SK-N-SH (cell line): ENCODE measurements around the gene CHST11.

Experiments used
- CTCF ChIP-seq: fragments of 200-600 bp; sonication (generic); IDR thresholded peaks from 2 replicates; pipeline ENCODE4 v1.6.1; 2017; ENCODE audit warnings: antibody characterized with exemption, mild to moderate bottlenecking, moderate library complexity
- EZH2phosphoT487 ChIP-seq: fragments of 200-600 bp; sonication (generic); IDR thresholded peaks from 2 replicates; pipeline ENCODE4 v1.6.1; 2017; ENCODE audit warnings: low read depth, mixed run types, mild to moderate bottlenecking, antibody characterized with exemption, moderate library complexity, borderline replicate concordance
- GATA2 ChIP-seq: sonication (generic); formaldehyde crosslinking; IDR thresholded peaks from 2 replicates; pipeline ENCODE4 v1.5.0; 2020; ENCODE audit warnings: mild to moderate bottlenecking, missing genetic modification reagents
- POLR2AphosphoS5 ChIP-seq: IDR thresholded peaks from 2 replicates; pipeline ENCODE4 v1.6.1; 2012; ENCODE audit warnings: low read depth, low read length
- RFX5 ChIP-seq: IDR thresholded peaks from 2 replicates; pipeline ENCODE4 v1.6.1; 2012; ENCODE audit warnings: mild to moderate bottlenecking, improper control_type of control experiment, low read length
- RXRA ChIP-seq: IDR thresholded peaks from 2 replicates; pipeline ENCODE4 v1.4.0; 2012; ENCODE audit warnings: low read depth, mild to moderate bottlenecking, borderline replicate concordance
- SMC3 ChIP-seq: IDR thresholded peaks from 2 replicates; pipeline ENCODE4 v1.6.1; 2012; ENCODE audit warnings: low read depth, low read length, improper control_type of control experiment
- TF ChIP-seq, protein P1 (sequence below): IDR thresholded peaks from 2 replicates; pipeline ENCODE4 v1.4.0; 2012; ENCODE audit warnings: low read depth, borderline replicate concordance

DNA sequence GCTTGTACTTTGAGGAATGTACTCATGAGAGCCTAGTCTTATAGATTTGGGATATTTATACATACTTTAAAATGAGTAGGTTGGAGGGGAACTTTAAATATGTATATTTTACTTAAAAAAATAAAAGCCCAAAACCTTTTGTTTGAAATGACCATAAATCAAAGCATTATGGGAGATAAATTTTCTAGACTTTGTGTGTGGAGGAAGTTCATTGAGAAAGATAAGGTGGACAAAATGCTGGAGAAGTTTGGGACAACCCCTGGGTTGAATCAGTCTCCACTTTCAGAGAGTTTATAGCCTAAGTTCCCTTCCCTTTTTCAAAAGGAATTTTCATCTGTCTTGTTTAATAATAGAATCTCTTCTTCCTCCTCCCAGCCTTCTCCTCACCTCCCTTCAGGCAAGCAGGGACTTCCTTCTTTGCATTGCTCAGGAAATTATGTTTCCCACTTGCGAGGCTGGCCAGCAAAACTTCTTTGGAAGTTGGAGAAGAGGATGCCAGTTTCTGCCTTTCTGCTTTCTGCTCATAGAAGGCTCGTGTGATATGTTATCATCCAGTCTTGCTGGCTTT lies 54.2 kb downstream of the CHST11 start:
- TF ChIP-seq GATA2 (CRISPR knock-in tag) = no peak
- TF ChIP-seq CTCF = no peak
- TF ChIP-seq EZH2phosphoT487 = no peak
- no peak for TF ChIP-seq POLR2AphosphoS5
- no peak for TF ChIP-seq SMC3
- TF ChIP-seq RXRA = no peak
- TF ChIP-seq, protein P1, sequence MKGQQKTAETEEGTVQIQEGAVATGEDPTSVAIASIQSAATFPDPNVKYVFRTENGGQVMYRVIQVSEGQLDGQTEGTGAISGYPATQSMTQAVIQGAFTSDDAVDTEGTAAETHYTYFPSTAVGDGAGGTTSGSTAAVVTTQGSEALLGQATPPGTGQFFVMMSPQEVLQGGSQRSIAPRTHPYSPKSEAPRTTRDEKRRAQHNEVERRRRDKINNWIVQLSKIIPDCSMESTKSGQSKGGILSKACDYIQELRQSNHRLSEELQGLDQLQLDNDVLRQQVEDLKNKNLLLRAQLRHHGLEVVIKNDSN = no peak
- TF ChIP-seq RFX5 = no peak
